ENCODE data around the gene RGP1. TPM values are rescaled to one million over a fixed set of nuclear protein-coding genes. Genes with fewer than 3 reads are reported as not detected.

RGP1 gene
- total and polyA plus RNA-seq, 8 donors = 23.0 to 32.1 (median 29.4) TPM

GRCh38 chr9:35746583-35746982 is 2.5 kb upstream of the RGP1 start:
- DNase-seq (no peak), ATAC-seq (no peak)
- peaks cover 28 to 68% of the 10 kb centered on the region in 2 donors for H3K4me1 ChIP-seq
- no peaks in the 10 kb centered on the region for H3K27me3 ChIP-seq
- peak overlapping the region in 1 of 2 donors; percentile 16 for H3K27ac ChIP-seq
- TF ChIP-seq CTCF (IDR thresholded peaks at IDR 0.05) = no peak
- intact Hi-C loops (cut with DNase I) = no loop called here
- H3K36me3 ChIP-seq = peaks cover 6 to 44% of the 10 kb centered on the region in 2 donors
- H3K4me3 ChIP-seq = peak overlapping the region; percentile 83 to 93
- H3K9me3 ChIP-seq = no peaks in the 10 kb centered on the region

GRCh38 chr9:35748242-35748857 is 737 bp upstream of the RGP1 start:
- Histone ChIP-seq H3K36me3 (peaks cover 2 to 44% of the 10 kb centered on the region in 2 donors), H3K27ac (peak overlapping the region; percentile 90 to 91), H3K4me3 (peak overlapping the region; percentile 83 to 93), H3K4me1 (peaks cover 28 to 65% of the 10 kb centered on the region in 2 donors), H3K27me3 (no peaks in the 10 kb centered on the region), H3K9me3 (no peaks in the 10 kb centered on the region)
- ATAC-seq (no peak), DNase-seq (no peak)
- no peak for TF ChIP-seq CTCF (IDR thresholded peaks at IDR 0.05)
- intact Hi-C loops (cut with DNase I) = no loop called here

GRCh38 chr9:35749515-35750255 is 598 bp downstream of the RGP1 start:
- Histone ChIP-seq H3K36me3 (peaks cover 0 to 44% of the 10 kb centered on the region in 2 donors), H3K9me3 (no peaks in the 10 kb centered on the region), H3K27me3 (no peaks in the 10 kb centered on the region), H3K27ac (peak overlapping the region; percentile 90 to 91), H3K4me1 (peaks cover 27 to 53% of the 10 kb centered on the region in 2 donors), H3K4me3 (peak overlapping the region; percentile 83 to 93)
- no peak for TF ChIP-seq CTCF (IDR thresholded peaks at IDR 0.05)
- DNase-seq (peak in 1 of 4 donors; percentile 54), ATAC-seq (peak; percentile 65)
- intact Hi-C loops (cut with DNase I) = no loop called here

- H3K27me3 ChIP-seq = no peaks in the 10 kb centered on the region
- ATAC-seq (no peak), DNase-seq (no peak)
- no peak for TF ChIP-seq CTCF (IDR thresholded peaks at IDR 0.05)
- no peaks in the 10 kb centered on the region for H3K9me3 ChIP-seq
- H3K27ac ChIP-seq = peak overlapping the region; percentile 90 to 91
- intact Hi-C loops (cut with DNase I) = no loop called here
- H3K36me3 ChIP-seq = peaks cover 0 to 47% of the 10 kb centered on the region in 2 donors
- H3K4me1 ChIP-seq = peaks cover 23 to 47% of the 10 kb centered on the region in 2 donors
- H3K4me3 ChIP-seq = peak overlapping the region in 1 of 2 donors; percentile 93
Measured at GRCh38 chr9:35750256-35750531, 1.1 kb downstream of the RGP1 start.

GRCh38 chr9:35753466-35753865 is 4.4 kb downstream of the RGP1 start:
- DNase-seq (no peak), ATAC-seq (no peak)
- H3K27ac ChIP-seq = no peak overlapping the region
- no peaks in the 10 kb centered on the region for H3K9me3 ChIP-seq
- peaks cover 0 to 47% of the 10 kb centered on the region in 2 donors for H3K36me3 ChIP-seq
- H3K4me1 ChIP-seq = peaks cover 10 to 41% of the 10 kb centered on the region in 2 donors
- H3K4me3 ChIP-seq = no peak overlapping the region
- no peak for TF ChIP-seq CTCF (IDR thresholded peaks at IDR 0.05)
- intact Hi-C loops (cut with DNase I) = no loop called here
- H3K27me3 ChIP-seq = no peaks in the 10 kb centered on the region
